C4-2B (cell line): ENCODE results near the gene PKMYT1.

Experiments used
- CTCF ChIP-seq: fragments of 450-650 bp; conservative IDR thresholded peaks from 2 replicates; pipeline ENCODE4 v1.5.1; 2017; ENCODE audit warnings: mild to moderate bottlenecking
- ZFX ChIP-seq: fragments of 450-650 bp; IDR thresholded peaks from 2 replicates; pipeline ENCODE4 v1.6.1; 2017

GRCh38 chr16:2946649-2947048 is 33.6 kb downstream of the PKMYT1 start:
- no peak for TF ChIP-seq CTCF
- TF ChIP-seq ZFX = no peak
